NOMO-1 treated with DMSO at 0.1 percent for 48 hours (cell line): ENCODE data around the gene ADGRB2.

ENCODE experiments used
- DNase-seq: peaks from one replicate; lab custom pipeline; 2025; ENCODE audit not compliant: unreplicated experiment; lab: John Stamatoyannopoulos, UW

Gene ADGRB2, protein sequence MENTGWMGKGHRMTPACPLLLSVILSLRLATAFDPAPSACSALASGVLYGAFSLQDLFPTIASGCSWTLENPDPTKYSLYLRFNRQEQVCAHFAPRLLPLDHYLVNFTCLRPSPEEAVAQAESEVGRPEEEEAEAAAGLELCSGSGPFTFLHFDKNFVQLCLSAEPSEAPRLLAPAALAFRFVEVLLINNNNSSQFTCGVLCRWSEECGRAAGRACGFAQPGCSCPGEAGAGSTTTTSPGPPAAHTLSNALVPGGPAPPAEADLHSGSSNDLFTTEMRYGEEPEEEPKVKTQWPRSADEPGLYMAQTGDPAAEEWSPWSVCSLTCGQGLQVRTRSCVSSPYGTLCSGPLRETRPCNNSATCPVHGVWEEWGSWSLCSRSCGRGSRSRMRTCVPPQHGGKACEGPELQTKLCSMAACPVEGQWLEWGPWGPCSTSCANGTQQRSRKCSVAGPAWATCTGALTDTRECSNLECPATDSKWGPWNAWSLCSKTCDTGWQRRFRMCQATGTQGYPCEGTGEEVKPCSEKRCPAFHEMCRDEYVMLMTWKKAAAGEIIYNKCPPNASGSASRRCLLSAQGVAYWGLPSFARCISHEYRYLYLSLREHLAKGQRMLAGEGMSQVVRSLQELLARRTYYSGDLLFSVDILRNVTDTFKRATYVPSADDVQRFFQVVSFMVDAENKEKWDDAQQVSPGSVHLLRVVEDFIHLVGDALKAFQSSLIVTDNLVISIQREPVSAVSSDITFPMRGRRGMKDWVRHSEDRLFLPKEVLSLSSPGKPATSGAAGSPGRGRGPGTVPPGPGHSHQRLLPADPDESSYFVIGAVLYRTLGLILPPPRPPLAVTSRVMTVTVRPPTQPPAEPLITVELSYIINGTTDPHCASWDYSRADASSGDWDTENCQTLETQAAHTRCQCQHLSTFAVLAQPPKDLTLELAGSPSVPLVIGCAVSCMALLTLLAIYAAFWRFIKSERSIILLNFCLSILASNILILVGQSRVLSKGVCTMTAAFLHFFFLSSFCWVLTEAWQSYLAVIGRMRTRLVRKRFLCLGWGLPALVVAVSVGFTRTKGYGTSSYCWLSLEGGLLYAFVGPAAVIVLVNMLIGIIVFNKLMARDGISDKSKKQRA (N-terminal part only)

GRCh38 chr1:31764312-31765040 is at the start of gene ADGRB2:
ADGRB2 (minus strand) TSS chr1:31764340; CDS start chr1:31757221, 7,119 bp downstream.
- no peak for DNase-seq

DNA sequence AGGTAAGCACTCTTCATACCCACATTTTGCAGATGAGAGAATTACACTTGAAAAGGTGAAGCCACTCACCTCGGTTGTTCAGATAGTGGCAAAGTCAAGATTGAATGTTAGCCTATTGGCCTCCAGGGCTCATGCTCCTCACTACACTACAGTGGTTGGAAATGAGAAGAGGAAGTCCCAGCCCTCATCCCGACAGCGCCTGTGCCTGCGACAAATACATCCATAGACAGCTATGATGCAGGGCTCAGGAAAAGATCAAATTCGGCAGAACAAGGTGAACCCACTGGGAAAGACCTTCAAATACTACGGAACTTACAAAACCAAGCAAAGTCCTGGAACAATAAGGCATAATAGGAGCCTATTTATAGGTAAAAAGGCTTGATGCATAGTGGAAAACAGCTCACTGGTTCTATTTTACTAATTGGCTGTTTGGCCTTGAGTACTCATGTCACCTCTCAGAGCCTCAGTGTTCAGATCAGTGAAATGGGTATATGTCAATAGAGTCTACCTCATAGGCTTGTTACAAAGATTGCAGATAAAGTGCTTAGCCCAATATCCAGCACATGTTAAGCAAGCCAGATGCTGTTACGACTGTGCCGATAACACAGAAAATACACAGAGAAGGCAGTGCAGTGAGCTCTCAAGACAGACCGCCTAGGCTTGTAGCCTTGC is 48.2 kb upstream of the ADGRB2 start:
- DNase-seq = no peak

DNA sequence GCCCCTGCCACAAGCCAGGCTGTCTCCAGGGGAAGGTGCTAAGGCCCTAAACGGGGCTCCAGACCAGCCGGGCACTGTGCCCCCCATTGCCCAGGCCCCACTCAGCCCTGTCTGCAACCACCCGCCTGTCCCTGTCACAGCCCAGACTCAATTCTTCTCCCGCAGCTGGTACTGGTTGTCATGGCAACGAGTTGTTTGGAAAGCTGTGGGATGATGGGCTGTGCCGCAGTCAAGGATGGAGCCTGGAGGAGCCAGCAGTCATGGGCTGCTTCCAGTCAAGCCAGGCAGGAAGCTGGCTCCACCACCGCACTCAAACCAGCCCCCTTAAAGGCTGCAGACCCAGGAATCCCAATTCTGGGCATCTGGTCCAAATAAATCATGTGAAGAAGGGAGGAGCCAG is 47.5 kb upstream of the ADGRB2 start:
- DNase-seq = no peak

- no peak for DNase-seq
Observed at GRCh38 chr1:31809698-31810097, 45.6 kb upstream of the ADGRB2 start.

DNA sequence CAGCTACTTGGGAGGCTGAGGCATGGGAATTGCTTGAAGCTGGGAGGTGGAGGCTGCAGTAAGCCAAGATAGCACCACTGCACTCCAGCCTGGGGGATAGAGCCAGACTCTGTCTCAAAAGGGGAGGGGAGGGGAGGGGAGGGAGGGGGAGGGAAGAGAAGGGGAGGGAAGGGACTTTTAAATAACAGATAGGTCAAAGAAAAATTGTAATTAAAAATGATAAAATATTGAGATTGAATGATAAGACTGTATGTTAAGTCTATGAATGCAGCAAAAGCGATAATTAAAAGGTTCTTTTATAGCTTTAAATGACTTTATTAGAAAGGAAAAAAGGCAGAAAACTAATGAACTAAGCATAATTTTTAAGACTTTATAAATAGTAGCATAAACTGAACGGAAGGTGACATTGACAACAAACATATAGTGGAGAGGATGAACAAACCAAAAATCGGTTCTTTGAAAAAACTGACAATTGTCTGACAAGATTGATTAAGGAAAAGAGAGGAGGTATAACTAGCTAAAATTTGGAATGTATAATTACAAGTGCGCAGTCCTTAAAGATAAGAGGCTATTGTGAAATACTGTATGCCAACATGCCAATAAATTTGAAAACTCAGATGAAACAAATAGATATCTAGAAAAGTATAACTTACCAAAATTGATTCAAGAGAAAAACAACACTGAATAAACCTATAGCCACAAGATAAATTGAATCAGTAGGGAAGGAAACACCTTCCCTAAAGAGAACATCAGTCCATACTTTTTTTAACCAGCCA is 43.3 kb upstream of the ADGRB2 start:
- no peak for DNase-seq

- DNase-seq = no peak
Observed at GRCh38 chr1:31805318-31805717, 41.2 kb upstream of the ADGRB2 start.

- no peak for DNase-seq
Observed at GRCh38 chr1:31804098-31804497, 40.0 kb upstream of the ADGRB2 start.

DNA sequence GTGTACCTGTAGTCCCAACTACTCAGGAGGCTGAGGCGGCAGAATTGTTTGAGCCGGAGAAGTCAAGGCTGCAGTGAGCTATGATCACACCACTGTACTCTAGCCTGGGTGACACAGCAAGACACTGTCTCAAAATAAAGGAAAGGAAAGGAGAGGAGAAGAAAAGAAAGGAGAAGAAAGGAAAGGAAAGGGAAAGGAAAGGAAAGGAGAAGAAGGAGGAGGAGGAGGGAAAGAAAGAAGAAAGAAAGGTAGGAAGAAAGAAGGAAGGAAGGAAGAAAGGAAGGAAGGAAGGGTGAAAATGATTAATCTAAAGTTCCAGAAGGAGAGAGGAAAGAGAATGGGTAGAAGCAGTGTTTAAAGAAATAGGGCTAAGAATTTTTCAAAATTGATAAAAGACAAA is 39.5 kb upstream of the ADGRB2 start:
- DNase-seq = no peak

GRCh38 chr1:31802190-31803150 is 38.3 kb upstream of the ADGRB2 start:
- no peak for DNase-seq

GRCh38 chr1:31801458-31801857 is 37.3 kb upstream of the ADGRB2 start:
- peak; percentile 68 for DNase-seq

DNA sequence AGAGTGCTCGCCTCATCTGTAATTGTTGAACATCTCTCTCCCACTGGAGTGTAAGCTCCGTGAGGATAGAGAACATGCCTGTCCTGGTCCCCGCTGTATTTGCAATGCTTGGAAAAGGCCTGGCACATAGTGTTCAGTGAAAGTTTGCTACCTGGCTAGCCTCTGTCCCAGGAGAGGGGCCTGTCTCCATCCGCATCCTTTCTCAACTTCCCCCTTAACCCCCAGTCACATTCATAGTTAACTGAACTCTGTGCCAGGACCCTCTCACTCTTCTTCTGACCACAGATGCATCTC is 36.5 kb upstream of the ADGRB2 start:
- no peak for DNase-seq

GRCh38 chr1:31799895-31800673 is 35.9 kb upstream of the ADGRB2 start:
- no peak for DNase-seq

- DNase-seq = no peak
Observed at GRCh38 chr1:31799196-31799894, 35.2 kb upstream of the ADGRB2 start.

DNA sequence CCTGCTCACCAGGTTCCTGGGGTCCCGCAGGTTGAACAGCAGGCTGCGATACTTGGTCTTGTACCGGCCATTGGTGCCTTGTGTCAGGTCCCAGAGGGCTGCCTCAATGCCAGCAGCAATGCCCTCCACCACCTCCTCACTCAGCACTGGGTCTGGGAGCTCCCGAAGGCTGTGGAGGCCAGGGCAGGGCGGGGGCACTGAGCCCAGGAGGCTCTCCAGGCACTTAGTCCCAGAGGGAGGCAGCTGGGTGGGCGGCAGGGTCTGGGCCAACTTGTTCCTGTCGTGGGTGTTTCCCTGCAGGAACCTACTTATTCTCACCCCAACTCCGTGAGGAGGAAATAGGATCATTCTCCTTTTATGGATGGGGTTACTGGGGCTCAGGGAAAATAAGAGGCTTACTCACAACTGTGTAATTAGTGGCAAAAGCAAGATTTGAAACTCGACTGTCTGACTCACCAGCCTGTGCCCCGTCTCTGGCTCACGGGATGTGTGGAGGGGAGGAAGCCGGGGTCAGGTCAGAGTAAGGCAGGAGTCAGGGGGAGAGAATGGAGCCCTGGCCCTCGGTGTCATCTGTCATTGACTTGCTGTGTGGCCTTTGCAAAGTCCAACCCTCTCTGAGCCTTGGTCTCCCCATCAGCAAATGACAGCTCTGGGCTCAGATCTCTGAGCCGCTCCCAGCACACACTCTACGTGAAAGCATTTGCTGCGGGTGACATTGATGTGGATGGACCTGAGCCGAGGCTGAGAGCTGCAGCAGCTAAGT is 34.5 kb upstream of the ADGRB2 start:
- peak; percentile 32 for DNase-seq

DNA sequence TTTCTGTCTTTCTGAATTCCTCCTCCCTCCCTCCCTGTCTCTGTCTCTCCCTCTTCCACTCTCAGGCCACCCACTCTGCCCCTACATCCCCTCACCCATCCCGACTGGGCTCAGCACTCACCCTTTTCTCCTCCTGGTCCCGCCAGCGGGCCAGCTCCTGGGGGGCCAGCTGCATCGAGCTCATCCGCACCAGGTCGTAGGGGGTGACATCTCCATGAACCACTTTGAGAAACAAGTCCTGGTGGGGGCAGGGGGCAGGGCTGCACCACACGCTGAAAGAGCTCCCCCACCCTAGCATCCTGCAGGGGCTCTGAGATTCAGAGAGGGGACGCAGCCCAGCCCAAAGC is 33.9 kb upstream of the ADGRB2 start:
- no peak for DNase-seq

- no peak for DNase-seq
Observed at GRCh38 chr1:31797216-31797615, 33.1 kb upstream of the ADGRB2 start.

GRCh38 chr1:31796707-31797106 is 32.6 kb upstream of the ADGRB2 start:
- no peak for DNase-seq
